Mucosa of descending colon (tissue), 3 donors: ENCODE results near the gene MYO7B. TPM values are rescaled to one million over a fixed set of nuclear protein-coding genes. Genes with fewer than 3 reads are reported as not detected.
A peak's percentile ranks its signal among the peaks of the same experiment; 100 is the strongest.

Experiments used
- ATAC-seq: fragments of 200-7000 bp; cut with Tn5 transposase; one replicate; pipeline ENCODE4 v1.9.1; 2020; ENCODE audit warnings: mild to moderate bottlenecking, moderate library complexity
- DNase-seq, 3 donors: peaks; one replicate each; pipeline ENCODE4 v3.0.0-alpha.2; 2020
- H3K36me3 ChIP-seq: fragments of 200-600 bp; one replicate; pipeline ENCODE4 v1.8.0; 2021; ENCODE audit warnings: low read depth, mild to moderate bottlenecking
- H3K4me1 ChIP-seq: fragments of 200-600 bp; one replicate; pipeline ENCODE4 v1.8.0; 2021; ENCODE audit warnings: low read depth, mild to moderate bottlenecking
- H3K4me3 ChIP-seq: fragments of 200-600 bp; one replicate; pipeline ENCODE4 v1.8.0; 2021; ENCODE audit warnings: mild to moderate bottlenecking
- H3K9me3 ChIP-seq: fragments of 200-600 bp; one replicate; pipeline ENCODE4 v1.8.0; 2021; ENCODE audit warnings: mild to moderate bottlenecking
- CTCF ChIP-seq: fragments of 200-600 bp; IDR thresholded peaks from one replicate; pipeline ENCODE4 v1.8.0; 2022; ENCODE audit warnings: antibody characterized with exemption, mild to moderate bottlenecking
- intact Hi-C, 2 donors: fragments of 100-400 bp; cut with DNase I in 1 of 2; cut with micrococcal nuclease in 1 of 2; formaldehyde crosslinking; loops; one replicate each; pipeline versions ENCODE4 v1.11.0 to v1.11.1; 2022; cut with DNase I, micrococcal nuclease
- total RNA-seq, 3 donors: library from RNA; stranded (reverse); fragmentation: NEBNext Ultra II Directional in 2 of 3; extraction: Animal tissue kit (Norgen Biotek cat#: 25700) in 2 of 3; gene quantifications; one replicate each; pipeline versions ENCODE4 v1.2.1 to v1.2.4, GENCODE V29; 2021 to 2023
- donor health status: DM: no; HTN: no; CAD: no; lungs with moderate emphysema.
- donor health status: DM: no; HTN: no; CAD: no.
- donor health status: DM: no; HTN: yes; CAD: no.

Gene MYO7B
- total RNA-seq, 3 donors from 2014 or later: 118 to 305 (median 199) TPM

- TF ChIP-seq CTCF: no peak
- no peaks in the 10 kb centered on the region for H3K9me3 ChIP-seq
- peak; percentile 47 for ATAC-seq
- H3K36me3 ChIP-seq: no peaks in the 10 kb centered on the region
- H3K4me1 ChIP-seq: no peaks in the 10 kb centered on the region
- intact Hi-C loops: no loop called here
- H3K4me3 ChIP-seq: no peak overlapping the region
- no peak for DNase-seq
Measured at GRCh38 chr2:127597046-127597983, 61.8 kb downstream of the MYO7B start.

GRCh38 chr2:127597984-127598380 is 62.5 kb downstream of the MYO7B start:
- no peak for TF ChIP-seq CTCF
- no peaks in the 10 kb centered on the region for H3K4me1 ChIP-seq
- no peak overlapping the region for H3K4me3 ChIP-seq
- DNase-seq: no peak
- ATAC-seq: no peak
- H3K9me3 ChIP-seq: no peaks in the 10 kb centered on the region
- intact Hi-C loops: no loop called here
- H3K36me3 ChIP-seq: no peaks in the 10 kb centered on the region

GRCh38 chr2:127598711-127599110 is 63.2 kb downstream of the MYO7B start:
- intact Hi-C loops: no loop called here
- Histone ChIP-seq H3K4me1 (no peaks in the 10 kb centered on the region), H3K36me3 (no peaks in the 10 kb centered on the region), H3K4me3 (no peak overlapping the region), H3K9me3 (no peaks in the 10 kb centered on the region)
- TF ChIP-seq CTCF: no peak
- ATAC-seq (no peak), DNase-seq (no peak)

- no peak for TF ChIP-seq CTCF
- Histone ChIP-seq H3K4me1 (no peaks in the 10 kb centered on the region), H3K36me3 (no peaks in the 10 kb centered on the region), H3K4me3 (no peak overlapping the region), H3K9me3 (no peaks in the 10 kb centered on the region)
- ATAC-seq (no peak), DNase-seq (no peak)
- intact Hi-C loops: no loop called here
Measured at GRCh38 chr2:127599211-127599610, 63.7 kb downstream of the MYO7B start.

- no peaks in the 10 kb centered on the region for H3K9me3 ChIP-seq
- no peaks in the 10 kb centered on the region for H3K36me3 ChIP-seq
- DNase-seq (no peak), ATAC-seq (no peak)
- intact Hi-C loops: no loop called here
- TF ChIP-seq CTCF: no peak
- H3K4me3 ChIP-seq: no peak overlapping the region
- H3K4me1 ChIP-seq: no peaks in the 10 kb centered on the region
Measured at GRCh38 chr2:127604986-127605385, 69.5 kb downstream of the MYO7B start.
